SKM-1 treated with dmso at 0.1 percent for 144 hours (cell line): ENCODE data around the gene LYPD1.

Experiments used
- DNase-seq: peaks from one replicate; lab custom pipeline; 2025; ENCODE audit not compliant: unreplicated experiment; lab: John Stamatoyannopoulos, UW

The LYPD1 gene

DNA sequence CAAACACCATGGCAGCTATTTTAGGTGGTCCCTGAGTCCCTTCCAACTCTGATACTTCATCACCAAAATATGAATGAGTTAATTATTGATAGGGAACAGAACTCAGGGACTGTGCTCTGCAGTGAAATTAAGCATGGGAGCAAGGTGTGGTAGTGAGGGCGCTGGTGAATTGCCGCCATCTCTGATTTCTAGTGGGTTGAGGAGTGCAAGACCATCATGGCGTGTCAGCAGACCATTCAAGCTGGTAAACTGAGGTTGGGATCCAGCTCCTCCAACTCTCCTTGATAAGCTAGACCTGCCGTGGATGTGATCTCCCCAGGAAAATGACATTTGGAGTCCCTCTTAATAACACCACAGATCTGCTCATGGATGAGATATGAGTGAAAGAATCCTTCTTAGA lies 70.4 kb downstream of the LYPD1 start:
- DNase-seq = no peak

DNA sequence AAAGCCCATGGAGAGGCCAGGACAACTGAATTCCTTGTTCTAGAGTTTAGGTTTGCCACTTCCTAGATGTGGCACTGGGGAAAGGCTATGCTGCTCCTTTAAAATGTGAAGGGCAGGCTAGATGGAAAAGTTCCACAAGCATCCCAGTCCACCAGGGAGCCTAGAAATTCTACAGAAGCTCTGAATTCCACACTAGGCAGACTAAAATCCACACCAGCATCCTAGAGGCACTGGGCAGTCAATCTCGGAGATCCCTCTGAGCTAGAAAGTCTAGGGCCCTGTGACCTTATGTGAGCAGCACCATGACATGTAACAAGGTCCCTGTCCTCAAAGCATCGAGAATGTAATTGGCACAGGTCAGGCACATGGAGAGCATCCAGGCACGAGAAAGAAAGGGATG lies 71.5 kb downstream of the LYPD1 start:
- DNase-seq = no peak

DNA sequence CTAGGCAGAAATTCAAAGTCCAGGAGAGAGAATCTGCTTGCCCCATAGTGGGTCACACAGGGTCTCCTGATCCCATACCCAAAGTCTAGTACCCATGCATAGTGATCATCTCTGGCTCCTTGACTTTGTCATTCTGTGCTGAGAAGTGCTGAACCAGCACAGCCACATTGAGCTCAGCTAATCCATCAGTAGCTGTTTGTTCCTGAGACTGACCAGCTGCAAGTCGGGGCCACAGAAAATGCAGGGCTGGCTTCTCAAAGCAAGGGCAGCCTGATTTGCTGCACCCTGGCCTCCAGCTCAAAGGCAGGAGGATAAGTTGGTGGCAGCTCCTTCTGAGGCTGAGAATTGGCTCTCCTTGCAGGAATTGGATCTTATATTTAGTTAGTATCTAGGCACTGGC lies 72.2 kb downstream of the LYPD1 start:
- no peak for DNase-seq

DNA sequence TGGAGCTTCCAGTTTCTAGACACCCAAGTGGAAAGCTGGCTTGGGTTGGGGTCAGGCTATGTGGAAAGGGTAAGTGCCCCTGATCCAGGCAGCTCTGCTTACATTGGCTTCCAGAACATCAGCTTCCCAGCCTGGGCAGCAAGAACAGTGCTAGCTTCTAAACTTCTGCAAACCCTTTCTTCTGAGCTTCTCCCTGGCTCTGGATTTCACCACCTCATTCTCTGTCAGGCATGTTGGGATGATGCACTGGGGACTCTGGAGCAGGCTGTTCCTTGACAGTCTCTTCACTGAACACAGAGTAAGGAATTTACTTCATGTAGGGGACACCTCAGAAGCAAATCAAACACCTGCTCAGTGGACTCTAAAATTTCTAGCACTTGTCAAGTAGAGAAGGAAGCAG lies 72.8 kb downstream of the LYPD1 start:
- no peak for DNase-seq

DNA sequence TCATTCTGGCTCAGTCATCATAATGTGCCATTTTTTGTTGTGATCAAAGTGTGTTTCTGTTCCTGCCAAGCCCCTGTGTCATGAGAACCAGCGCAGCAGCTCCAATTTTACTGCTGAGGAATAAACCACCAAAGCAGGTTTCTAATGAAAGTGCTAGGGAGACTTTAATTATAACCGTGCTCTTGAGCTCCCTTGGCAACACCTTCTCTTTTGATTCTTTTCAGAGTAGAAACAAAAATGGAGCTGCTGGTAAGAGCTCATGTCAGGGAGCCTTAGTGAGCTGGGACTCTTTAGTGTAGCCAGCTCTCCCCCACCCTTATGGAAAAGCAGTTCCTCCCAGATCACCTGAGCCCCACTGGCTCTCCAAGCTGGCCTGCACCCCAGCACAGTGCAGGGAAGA lies 74.3 kb downstream of the LYPD1 start:
- DNase-seq = no peak

DNA sequence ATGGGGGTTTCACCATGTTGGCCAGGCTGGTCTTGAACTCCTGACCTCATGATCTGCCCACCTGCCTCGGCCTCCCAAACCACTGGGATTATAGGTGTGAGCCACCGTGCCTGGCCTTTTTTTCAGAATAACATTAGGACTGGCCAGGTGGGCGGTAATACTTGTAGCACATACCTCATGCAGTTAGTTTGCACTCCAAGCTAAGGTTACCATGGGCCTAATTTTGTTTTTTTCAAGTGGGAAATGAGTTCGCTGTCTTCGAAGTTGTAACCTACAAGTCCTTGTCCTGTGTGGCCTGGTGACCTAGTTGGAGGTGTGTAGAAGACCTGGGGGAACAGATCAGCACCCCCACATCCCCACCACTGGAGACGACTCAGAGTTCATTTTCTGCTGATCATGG lies 74.8 kb downstream of the LYPD1 start:
- DNase-seq = no peak
